Common myeloid progenitor, CD34-positive (primary cell): ENCODE data around the gene TMCO4.
"Not testable (repeated sequence)": the region's sequence is repeated elsewhere in the genome, so short reads cannot be mapped to it uniquely, and the experiment has no call there.

Experiments used
- CTCF ChIA-PET: fragments of 350-600 bp; sonication (Branson Sonifier 250); formaldehyde crosslinking; loops from one replicate; lab custom pipeline; 2021; ENCODE audit warnings: antibody characterized with exemption; lab: Charles Lee
- POLR2A ChIA-PET: fragments of 350-600 bp; sonication (Branson Sonifier 250); formaldehyde crosslinking; loops from one replicate; lab custom pipeline; 2021; ENCODE audit warnings: antibody characterized with exemption; lab: Charles Lee
- DNase-seq, 3 donors: peaks; one replicate each; pipeline versions ENCODE4 v3.0.0 to v3.0.0-alpha.2; 2013
- H3K27ac ChIP-seq, 2 experiments: 1 replicate in 1 of 2; 2 replicates in 1 of 2; pipeline ENCODE4 v1.7.0; 2013; ENCODE audit warnings: inconsistent platforms in 2 of 2, low read length in 2 of 2, mild to moderate bottlenecking in 2 of 2, low read depth in 1 of 2, moderate library complexity in 1 of 2; ENCODE audit not compliant: severe bottlenecking in 2 of 2, insufficient read depth in 1 of 2, poor library complexity in 1 of 2
- H3K27me3 ChIP-seq, 5 experiments: replicated peaks in 2 of 5; 1 replicate in 3 of 5; 2 replicates in 2 of 5; pipeline versions ENCODE4 v1.6.1 to v1.7.0; 2013; ENCODE audit warnings: low read length in 4 of 5, mild to moderate bottlenecking in 2 of 5, moderate library complexity in 2 of 5, inconsistent platforms in 1 of 5; ENCODE audit not compliant: insufficient read depth in 5 of 5, control insufficient read depth in 4 of 5
- H3K36me3 ChIP-seq, 4 experiments: 1 replicate in 2 of 4; 2 replicates in 2 of 4; pipeline versions ENCODE4 v1.6.1 to v1.7.0; 2013; ENCODE audit warnings: low read length in 3 of 4, control low read depth in 1 of 4, mild to moderate bottlenecking in 1 of 4; ENCODE audit not compliant: control insufficient read depth in 4 of 4, insufficient read depth in 4 of 4
- H3K4me1 ChIP-seq, 4 experiments: 1 replicate in 3 of 4; 2 replicates in 1 of 4; pipeline versions ENCODE4 v1.6.1 to v1.7.1; 2013; ENCODE audit warnings: low read length in 3 of 4, mild to moderate bottlenecking in 3 of 4, control low read depth in 1 of 4, inconsistent platforms in 1 of 4, moderate library complexity in 1 of 4; ENCODE audit not compliant: control insufficient read depth in 4 of 4, insufficient read depth in 4 of 4; ENCODE audit errors: control extremely low read depth in 1 of 4
- H3K4me3 ChIP-seq, 7 experiments: 1 replicate in 4 of 7; 2 replicates in 3 of 7; pipeline versions ENCODE4 v1.5.1 to v1.7.0; 2013; ENCODE audit warnings: mild to moderate bottlenecking in 7 of 7, low read length in 6 of 7, moderate library complexity in 6 of 7, inconsistent platforms in 2 of 7, low read depth in 2 of 7, control low read depth in 1 of 7; ENCODE audit not compliant: insufficient read depth in 4 of 7, control insufficient read depth in 1 of 7; ENCODE audit errors: extremely low read depth in 1 of 7
- H3K9me3 ChIP-seq, 5 experiments: 1 replicate in 4 of 5; 2 replicates in 1 of 5; pipeline versions ENCODE4 v1.6.1 to v1.7.1; 2013; ENCODE audit warnings: low read length in 4 of 5, mild to moderate bottlenecking in 2 of 5, inconsistent platforms in 1 of 5, low read depth in 1 of 5, moderate library complexity in 1 of 5; ENCODE audit not compliant: control insufficient read depth in 4 of 5, insufficient read depth in 2 of 5; ENCODE audit errors: control extremely low read depth in 1 of 5
- WGBS: methylation state at CpG from one replicate; pipeline ENCODE4 v1.1.5; 2013; ENCODE audit not compliant: insufficient coverage; 5-methylcytosine and 5-hydroxymethylcytosine counted together

The TMCO4 gene

DNA sequence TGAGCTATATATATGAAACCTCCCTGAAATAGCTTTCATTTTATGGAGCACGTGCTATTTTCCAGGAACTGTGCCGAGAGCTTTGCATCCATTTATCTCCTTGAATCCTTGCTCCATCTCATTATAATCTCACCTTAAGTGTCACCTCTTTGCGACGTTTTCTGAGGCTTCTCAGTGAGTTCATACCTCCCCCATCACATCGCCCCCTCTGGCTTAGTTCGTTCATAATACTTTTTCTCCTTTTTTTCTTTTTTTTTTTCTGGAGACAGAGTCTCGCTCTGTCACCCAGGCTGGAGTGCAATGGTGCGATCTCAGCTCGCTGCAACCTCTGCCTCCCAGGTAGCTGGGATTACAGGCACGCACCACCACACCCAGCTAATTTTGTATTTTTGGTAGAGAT is 160.5 kb downstream of the TMCO4 start:
- not testable (repeated sequence) for H3K4me3 ChIP-seq, H3K9me3 ChIP-seq, H3K27ac ChIP-seq, DNase-seq, H3K36me3 ChIP-seq
- POLR2A ChIA-PET, result interaction anchor here (0.7 kb wide), 1 partner anchor 33 kb away, joined by 3 read pairs; no protein-coding TSS in a partner anchor
- 57% methylated on average over 6 of the region's 10 CpGs for WGBS
- CTCF ChIA-PET, result interaction anchor here (1.6 to 4.9 kb wide), 3 partner anchors 9 to 34 kb away, joined by 4 to 29 read pairs (median 6); no protein-coding TSS in a partner anchor
- Histone ChIP-seq H3K27me3 (peaks cover 0 to 12% (median 0%) of the 10 kb centered on the region in 5 experiments), H3K4me1 (peaks cover 0 to 15% (median 10%) of the 10 kb centered on the region in 4 experiments)

DNA sequence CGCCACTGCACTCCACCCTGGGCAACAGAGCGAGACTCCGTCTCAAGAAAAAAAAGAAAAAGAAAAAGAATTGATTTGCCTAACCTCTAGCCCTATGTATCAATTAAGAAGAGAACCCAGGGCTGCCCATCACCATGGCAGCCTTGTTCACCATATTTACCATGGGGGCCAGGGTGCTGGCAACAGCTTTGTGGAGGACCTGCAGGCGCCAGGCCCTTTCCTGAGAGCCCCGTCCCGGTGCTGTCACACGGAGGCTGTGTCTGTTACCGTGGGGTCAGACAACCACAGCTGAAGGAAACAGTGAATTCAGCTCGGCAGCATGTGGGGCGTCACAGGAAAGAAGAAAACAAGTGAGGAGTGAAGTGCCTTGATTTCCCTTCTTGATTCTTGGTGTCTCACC is 162.1 kb downstream of the TMCO4 start:
- ChIA-PET POLR2A (no interaction called here), CTCF (interaction anchor here (1.2 to 2.3 kb wide), 2 partner anchors 32 to 281 kb away, joined by 3 to 6 read pairs; no protein-coding TSS in a partner anchor)
- WGBS, result 81% methylated on average over 7 of the region's 10 CpGs
- no peak for DNase-seq
- H3K36me3 ChIP-seq, result no peaks in the 10 kb centered on the region
- H3K9me3 ChIP-seq, result no peaks in the 10 kb centered on the region
- no peak overlapping the region for H3K27ac ChIP-seq
- peaks cover 0 to 6% (median 2%) of the 10 kb centered on the region in 4 experiments for H3K4me1 ChIP-seq
- no peaks in the 10 kb centered on the region for H3K27me3 ChIP-seq
- H3K4me3 ChIP-seq, result no peak overlapping the region

DNA sequence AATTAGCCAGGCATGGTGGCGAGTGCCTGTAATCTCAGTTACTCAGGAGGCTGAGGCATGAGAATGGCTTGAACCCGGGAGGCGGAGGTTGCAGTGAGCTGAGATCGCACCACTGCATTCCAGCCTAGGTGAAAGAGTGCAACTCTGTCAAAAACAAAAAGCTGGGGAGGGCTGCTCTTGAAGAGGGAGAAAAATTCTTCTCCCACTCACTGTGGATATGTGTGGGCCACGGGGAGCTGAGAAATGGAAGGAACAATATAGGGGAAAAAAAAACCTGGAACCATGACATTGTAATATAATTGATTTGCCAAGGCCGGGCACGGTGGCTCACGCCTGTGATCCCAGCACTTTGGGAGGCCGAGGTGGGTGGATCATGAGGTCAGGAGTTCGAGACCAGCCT is 163.0 kb downstream of the TMCO4 start:
- H3K36me3 ChIP-seq, POLR2A ChIA-PET, H3K27me3 ChIP-seq, H3K4me1 ChIP-seq, H3K9me3 ChIP-seq, H3K27ac ChIP-seq, DNase-seq, H3K4me3 ChIP-seq, CTCF ChIA-PET: not testable (repeated sequence)
- WGBS, result 94% methylated on average over 4 of the region's 10 CpGs

DNA sequence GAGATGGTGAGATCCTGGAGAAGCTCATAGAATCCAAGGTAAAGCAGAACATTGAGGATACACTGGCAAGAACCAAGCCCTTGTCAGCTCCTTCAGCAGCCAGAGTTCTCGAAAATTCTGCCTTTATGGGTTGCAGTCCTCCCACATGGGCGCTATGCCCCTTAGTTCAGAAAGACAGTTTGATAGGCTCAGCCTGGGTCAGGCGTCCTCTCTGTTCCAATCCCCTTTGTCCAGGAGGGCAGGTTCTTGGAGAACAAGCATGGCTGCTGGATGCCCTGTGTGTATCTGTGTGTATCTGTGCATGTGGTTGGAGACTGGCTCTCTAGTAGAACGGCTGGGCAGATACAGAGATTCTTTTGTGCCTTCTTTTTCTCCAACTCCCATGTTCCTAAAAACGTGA is 163.7 kb downstream of the TMCO4 start:
- Histone ChIP-seq H3K4me1 (peaks cover 0 to 6% (median 2%) of the 10 kb centered on the region in 4 experiments), H3K4me3 (no peak overlapping the region), H3K36me3 (no peaks in the 10 kb centered on the region), H3K27ac (no peak overlapping the region), H3K9me3 (no peaks in the 10 kb centered on the region), H3K27me3 (no peaks in the 10 kb centered on the region)
- CTCF ChIA-PET, result interaction anchor here (1.1 to 1.3 kb wide), 2 partner anchors 11 to 78 kb away, joined by 3 to 4 read pairs; no protein-coding TSS in a partner anchor
- no peak for DNase-seq
- 100% methylated on average over 3 of the region's 5 CpGs for WGBS
- POLR2A ChIA-PET, result no interaction called here

DNA sequence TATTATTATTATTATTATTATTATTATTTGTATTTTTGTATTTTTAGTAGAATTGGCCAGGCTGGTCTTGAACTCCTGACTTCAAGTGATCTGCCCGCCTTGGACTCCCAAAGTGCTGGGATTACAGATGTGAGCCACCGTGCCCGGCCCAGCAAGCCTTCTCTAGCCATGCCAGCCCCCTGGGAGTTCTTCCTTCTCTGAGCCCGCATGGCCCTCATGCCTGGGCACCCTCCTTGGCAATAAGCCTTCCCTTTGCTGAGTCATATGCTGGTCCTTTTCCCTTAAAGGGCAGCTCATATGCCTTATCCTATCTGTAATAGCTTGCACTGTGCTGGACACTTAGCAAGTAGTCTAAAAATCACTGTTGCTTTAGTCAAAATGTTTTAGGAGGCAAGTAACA is 164.1 kb downstream of the TMCO4 start:
- CTCF ChIA-PET, result interaction anchor here (1.1 to 1.3 kb wide), 2 partner anchors 10 to 78 kb away, joined by 3 to 4 read pairs; no protein-coding TSS in a partner anchor
- WGBS, result 93% methylated on average over 4 of the region's 4 CpGs
- no peak overlapping the region for H3K27ac ChIP-seq

DNA sequence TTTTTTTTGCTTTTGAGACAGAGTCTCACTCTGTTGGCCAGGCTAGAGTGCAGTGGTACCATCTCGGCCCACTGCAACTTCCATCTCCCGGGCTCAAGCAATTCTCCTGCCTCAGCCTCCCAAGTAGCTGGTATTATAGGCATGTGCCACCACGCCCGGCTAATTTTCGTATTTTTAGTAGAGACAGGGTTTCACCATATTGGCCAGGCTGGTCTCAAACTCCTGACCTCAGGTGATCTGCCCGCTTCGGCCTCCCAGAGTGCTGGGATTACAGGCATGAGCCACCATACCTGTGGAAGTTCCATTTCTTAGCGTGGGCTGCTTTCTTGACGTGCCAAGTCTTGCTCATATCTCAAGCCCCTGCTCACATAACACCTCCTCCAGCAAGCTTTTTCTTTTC is 164.7 kb downstream of the TMCO4 start:
- CTCF ChIA-PET, result interaction anchor here (1.1 to 1.3 kb wide), 2 partner anchors 10 to 77 kb away, joined by 3 to 4 read pairs; no protein-coding TSS in a partner anchor
- H3K27ac ChIP-seq, DNase-seq, H3K27me3 ChIP-seq, H3K36me3 ChIP-seq, H3K4me3 ChIP-seq, POLR2A ChIA-PET, H3K9me3 ChIP-seq, H3K4me1 ChIP-seq: not testable (repeated sequence)
- 96% methylated on average over 4 of the region's 9 CpGs for WGBS

More for the DNA sequence above, 164.1 kb downstream of the TMCO4 start:
- no peaks in the 10 kb centered on the region for H3K36me3 ChIP-seq
- no peak for DNase-seq
- no peaks in the 10 kb centered on the region for H3K27me3 ChIP-seq
- H3K4me1 ChIP-seq, result peaks cover 0 to 4% (median 1%) of the 10 kb centered on the region in 4 experiments
- POLR2A ChIA-PET, result no interaction called here
- no peak overlapping the region for H3K4me3 ChIP-seq
- H3K9me3 ChIP-seq, result no peaks in the 10 kb centered on the region

DNA sequence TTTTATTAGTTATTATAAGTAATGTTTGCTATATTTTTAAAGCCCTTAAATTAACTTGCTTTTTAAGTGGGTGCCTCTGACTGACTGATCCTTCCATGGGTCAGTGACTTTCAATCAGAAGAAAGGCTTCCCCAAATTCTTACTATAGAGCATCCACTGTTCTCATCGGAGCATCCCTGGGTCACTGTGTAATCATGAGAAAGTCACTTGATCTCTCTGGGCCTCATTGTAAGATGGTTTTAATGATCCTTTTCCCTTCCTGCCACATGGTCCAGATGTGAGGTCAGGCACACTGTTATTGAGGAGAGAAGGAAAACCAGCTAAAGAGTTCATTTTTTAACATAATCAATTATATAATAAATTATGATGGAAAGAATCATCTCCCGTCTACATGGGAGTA is 166.6 kb downstream of the TMCO4 start:
- Histone ChIP-seq H3K36me3 (peaks cover 0 to 8% (median 0%) of the 10 kb centered on the region in 4 experiments), H3K4me1 (no peaks in the 10 kb centered on the region)
- WGBS, result 83% methylated on average over 1 of the region's 2 CpGs

More for the DNA sequence above, 166.6 kb downstream of the TMCO4 start:
- DNase-seq, result no peak
- H3K27me3 ChIP-seq, result no peaks in the 10 kb centered on the region
- H3K27ac ChIP-seq, result no peak overlapping the region
- no peak overlapping the region for H3K4me3 ChIP-seq
- ChIA-PET POLR2A (no interaction called here), CTCF (no interaction called here)
- no peaks in the 10 kb centered on the region for H3K9me3 ChIP-seq
